ENCODE measurements around the gene TBC1D10B.

- TF ChIP-seq CTCF (IDR thresholded peaks at IDR 0.05 in 4 of 5, conservative IDR thresholded peaks at IDR 0.05 in 1 of 5): no peak
- TF ChIP-seq POLR2A (IDR thresholded peaks at IDR 0.05): no peak
Measured at GRCh38 chr16:30398661-30399434, 28.6 kb upstream of the TBC1D10B start.
